Naive thymus-derived CD8-positive, alpha-beta T cell (primary cell): ENCODE measurements around the gene CAMK2D. TPM values are rescaled to one million over a fixed set of nuclear protein-coding genes. Genes with fewer than 3 reads are reported as not detected.

ENCODE experiments used
- ATAC-seq, 2 donors: fragments of 150-1000 bp; cut with Tn5 transposase in 1 of 2; sonication (Bioruptor Pico), chemical (Tn5 transposase) in 1 of 2; 1 replicate in 1 of 2; 2 replicates in 1 of 2; pipeline ENCODE4 v1.10.0; 2021; ENCODE audit warnings: mild to moderate bottlenecking in 2 of 2, moderate library complexity in 2 of 2
- POLR2A ChIA-PET: fragments of 350-600 bp; sonication (Branson Sonifier 250); formaldehyde crosslinking; loops from one replicate; lab custom pipeline; 2021; ENCODE audit warnings: antibody characterized with exemption; lab: Charles Lee
- DNase-seq, 10 donors: peaks; one replicate each; pipeline versions ENCODE4 v3.0.0 to v3.0.0-alpha.2; 2020 to 2022
- H3K27ac Mint-ChIP-seq, 10 donors: one replicate each; pipeline ENCODE4 v1.8.0; 2020 to 2022; ENCODE audit warnings: mild to moderate bottlenecking in 10 of 10, mixed read lengths in 10 of 10, moderate library complexity in 4 of 10, inconsistent platforms in 1 of 10
- H3K27me3 Mint-ChIP-seq, 5 donors: one replicate each; pipeline ENCODE4 v1.8.0; 2021 to 2022; ENCODE audit warnings: mixed read lengths in 5 of 5
- H3K36me3 Mint-ChIP-seq, 3 donors: one replicate each; pipeline ENCODE4 v1.8.0; 2020 to 2022; ENCODE audit warnings: mixed read lengths in 3 of 3, mild to moderate bottlenecking in 2 of 3, inconsistent platforms in 1 of 3
- H3K4me1 Mint-ChIP-seq, 4 donors: one replicate each; pipeline ENCODE4 v1.8.0; 2021 to 2022; ENCODE audit warnings: mixed read lengths in 4 of 4
- H3K4me3 Mint-ChIP-seq, 10 donors: one replicate each; pipeline ENCODE4 v1.8.0; 2020 to 2022; ENCODE audit warnings: mild to moderate bottlenecking in 10 of 10, mixed read lengths in 10 of 10, moderate library complexity in 6 of 10, inconsistent platforms in 1 of 10
- H3K9me3 Mint-ChIP-seq, 9 donors: one replicate each; pipeline ENCODE4 v1.8.0; 2020 to 2022; ENCODE audit warnings: mixed read lengths in 9 of 9, mild to moderate bottlenecking in 3 of 9, inconsistent platforms in 1 of 9, moderate library complexity in 1 of 9
- polyA plus RNA-seq, 3 donors: library from polyadenylated mRNA; unstranded; fragments of 300-500 nt; fragmentation: Illumina TruSeq; gene quantifications; one replicate each; pipeline ENCODE4 v1.2.3, GENCODE V29; 2021
- total RNA-seq, 8 experiments: library from RNA in 2 of 8; stranded (reverse) in 2 of 8; gene quantifications; one replicate each; pipeline ENCODE4 v1.2.3 and lab custom pipeline; 2021 to 2026

Gene CAMK2D
- total and polyA plus RNA-seq, 5 experiments from 2014 or later = 10.4 to 40.8 (median 12.0) TPM

- Mint-ChIP-seq H3K27me3 (peaks cover 0 to 5% (median 2%) of the 10 kb centered on the region in 5 donors), H3K36me3 (no peaks in the 10 kb centered on the region), H3K27ac (no peak overlapping the region), H3K4me1 (no peaks in the 10 kb centered on the region), H3K4me3 (no peak overlapping the region), H3K9me3 (no peaks in the 10 kb centered on the region)
- no peak for DNase-seq
- POLR2A ChIA-PET = no interaction called here
- ATAC-seq = no peak
Observed at GRCh38 chr4:113404841-113405240, 356.7 kb downstream of the CAMK2D start.

GRCh38 chr4:113404167-113404571, 357.4 kb downstream of the CAMK2D start:
- POLR2A ChIA-PET = no interaction called here
- Mint-ChIP-seq H3K27ac (no peak overlapping the region), H3K27me3 (peaks cover 0 to 3% (median under 1%) of the 10 kb centered on the region in 5 donors), H3K9me3 (no peaks in the 10 kb centered on the region), H3K4me1 (no peaks in the 10 kb centered on the region), H3K4me3 (no peak overlapping the region), H3K36me3 (no peaks in the 10 kb centered on the region)
- no peak for ATAC-seq
- DNase-seq = no peak

Other genes with a start within 250 kb of the CAMK2D start
- gene ARSJ, start 217.9 kb upstream of the CAMK2D start, total RNA-seq = under 1 TPM; 0.08 to 0.11 TPM
- gene ARSJ, start 217.9 kb upstream of the CAMK2D start, polyA plus RNA-seq = not detected